H9 (cell line): ENCODE measurements around the gene CCDC9B. TPM values are rescaled to one million over a fixed set of nuclear protein-coding genes. Genes with fewer than 3 reads are reported as not detected.

Source experiments
- DNase-seq: peaks from one replicate; pipeline ENCODE4 v3.0.0-alpha.2; 2017
- H2AFZ ChIP-seq: one replicate; pipeline ENCODE4 v1.6.1; 2013; ENCODE audit warnings: mild to moderate bottlenecking, low read length, control low read depth, moderate library complexity
- H2AK5ac ChIP-seq: 2 replicates; pipeline ENCODE4 v1.6.1; 2013; ENCODE audit warnings: low read length, control low read depth, mixed read lengths; ENCODE audit not compliant: insufficient read length
- H2BK120ac ChIP-seq: one replicate; pipeline ENCODE4 v1.6.1; 2013; ENCODE audit warnings: low read depth, mild to moderate bottlenecking, low read length, control low read depth, inconsistent platforms; ENCODE audit not compliant: poor library complexity, severe bottlenecking
- H2BK12ac ChIP-seq: 2 replicates; pipeline ENCODE4 v1.6.1; 2013; ENCODE audit warnings: low read length, control low read depth, mixed read lengths, low read depth; ENCODE audit not compliant: insufficient read length
- H2BK15ac ChIP-seq: 2 replicates; pipeline ENCODE4 v1.6.1; 2013; ENCODE audit warnings: low read depth, low read length, control low read depth
- H2BK20ac ChIP-seq: one replicate; pipeline ENCODE4 v1.6.1; 2013; ENCODE audit warnings: low read depth, mild to moderate bottlenecking, low read length, control low read depth, inconsistent platforms; ENCODE audit not compliant: poor library complexity, severe bottlenecking
- H2BK5ac ChIP-seq: 2 replicates; pipeline ENCODE4 v1.6.1; 2013; ENCODE audit warnings: low read length, control low read depth, mixed read lengths; ENCODE audit not compliant: insufficient read length
- H3K14ac ChIP-seq: 2 replicates; pipeline ENCODE4 v1.6.1; 2013; ENCODE audit warnings: low read length, control low read depth; ENCODE audit not compliant: insufficient read depth
- H3K18ac ChIP-seq: 2 replicates; pipeline ENCODE4 v1.6.1; 2013; ENCODE audit warnings: low read depth, mild to moderate bottlenecking, mixed read lengths, low read length, control low read depth; ENCODE audit not compliant: insufficient read length
- H3K23ac ChIP-seq: 2 replicates; pipeline ENCODE4 v1.6.1; 2013; ENCODE audit warnings: low read length, control low read depth, mixed read lengths, low read depth; ENCODE audit not compliant: insufficient read length
- H3K23me2 ChIP-seq: 2 replicates; pipeline ENCODE4 v1.6.1; 2013; ENCODE audit warnings: low read depth, mild to moderate bottlenecking, mixed read lengths, low read length, control low read depth; ENCODE audit not compliant: insufficient read length, poor library complexity, severe bottlenecking
- H3K27ac ChIP-seq: 2 replicates; pipeline ENCODE4 v1.5.1; 2013; ENCODE audit warnings: low read length, control low read depth, mixed read lengths, low read depth; ENCODE audit not compliant: insufficient read length
- H3K27me3 ChIP-seq: 2 replicates; pipeline ENCODE4 v1.6.1; 2013; ENCODE audit warnings: low read length, control low read depth, inconsistent platforms; ENCODE audit not compliant: insufficient read depth
- H3K4ac ChIP-seq: 2 replicates; pipeline ENCODE4 v1.6.1; 2013; ENCODE audit warnings: low read depth, mild to moderate bottlenecking, control low read depth, inconsistent platforms, low read length, moderate library complexity
- H3K4me1 ChIP-seq: 2 replicates; pipeline ENCODE4 v1.6.1; 2013; ENCODE audit warnings: low read length, control low read depth, inconsistent platforms; ENCODE audit not compliant: insufficient read depth
- H3K4me2 ChIP-seq: 2 replicates; pipeline ENCODE4 v1.6.1; 2013; ENCODE audit warnings: low read length, control low read depth, mixed read lengths; ENCODE audit not compliant: insufficient read length, insufficient read depth
- H3K56ac ChIP-seq: 2 replicates; pipeline ENCODE4 v1.6.1; 2013; ENCODE audit warnings: low read depth, mild to moderate bottlenecking, mixed read lengths, low read length, control low read depth; ENCODE audit not compliant: insufficient read length
- H3K79me1 ChIP-seq: 2 replicates; pipeline ENCODE4 v1.6.1; 2013; ENCODE audit warnings: low read depth, mild to moderate bottlenecking, moderate library complexity, low read length, control low read depth, inconsistent platforms; ENCODE audit not compliant: insufficient read depth, poor library complexity, severe bottlenecking
- H3K79me2 ChIP-seq: 2 replicates; pipeline ENCODE4 v1.6.1; 2013; ENCODE audit warnings: low read length, control low read depth, inconsistent platforms; ENCODE audit not compliant: insufficient read depth
- H3K9ac ChIP-seq: 2 replicates; pipeline ENCODE4 v1.6.1; 2013; ENCODE audit warnings: low read length, control low read depth, mixed read lengths; ENCODE audit not compliant: insufficient read length; ENCODE audit errors: extremely low read depth
- H3K9me3 ChIP-seq: one replicate; pipeline ENCODE4 v1.6.1; 2013; ENCODE audit warnings: low read depth, low read length, inconsistent platforms; ENCODE audit not compliant: control insufficient read depth
- H3T11ph ChIP-seq: one replicate; pipeline ENCODE4 v1.6.1; 2013; ENCODE audit warnings: mild to moderate bottlenecking, low read length, control low read depth, inconsistent platforms
- H4K20me1 ChIP-seq: one replicate; pipeline ENCODE4 v1.6.1; 2013; ENCODE audit not compliant: control insufficient read depth, insufficient read length, insufficient read depth
- H4K5ac ChIP-seq: 2 replicates; pipeline ENCODE4 v1.6.1; 2013; ENCODE audit warnings: low read depth, mild to moderate bottlenecking, mixed read lengths, low read length, control low read depth; ENCODE audit not compliant: insufficient read length
- H4K8ac ChIP-seq: replicated peaks from 2 replicates; pipeline ENCODE4 v1.6.1; 2013; ENCODE audit warnings: low read length, control low read depth, mixed read lengths, low read depth; ENCODE audit not compliant: insufficient read length
- H4K91ac ChIP-seq: 2 replicates; pipeline ENCODE4 v1.6.1; 2013; ENCODE audit warnings: low read depth, mild to moderate bottlenecking, moderate library complexity, mixed read lengths, low read length, control low read depth; ENCODE audit not compliant: insufficient read length
- H3K27ac Mint-ChIP-seq, 3 experiments: 2 replicates in 2 of 3; 3 replicates in 1 of 3; pipeline ENCODE4 v1.8.0; 2020 to 2021; ENCODE audit warnings: mixed read lengths in 3 of 3, mild to moderate bottlenecking in 1 of 3, moderate library complexity in 1 of 3
- H3K27me3 Mint-ChIP-seq: 2 replicates; pipeline ENCODE4 v1.8.0; 2021; ENCODE audit warnings: low read depth, mild to moderate bottlenecking, moderate library complexity, mixed read lengths
- H3K36me3 Mint-ChIP-seq, 3 experiments: 2 replicates in 2 of 3; 3 replicates in 1 of 3; pipeline ENCODE4 v1.8.0; 2020 to 2021; ENCODE audit warnings: low read depth in 3 of 3, mixed read lengths in 3 of 3; ENCODE audit not compliant: insufficient read depth in 1 of 3
- H3K4me1 Mint-ChIP-seq, 2 experiments: 2 replicates each; pipeline ENCODE4 v1.8.0; 2020; ENCODE audit warnings: mixed read lengths in 2 of 2
- H3K4me3 Mint-ChIP-seq, 2 experiments: 2 replicates in 1 of 2; 3 replicates in 1 of 2; pipeline ENCODE4 v1.8.0; 2020 to 2021; ENCODE audit warnings: mild to moderate bottlenecking in 2 of 2, mixed read lengths in 2 of 2, moderate library complexity in 1 of 2
- H3K9me3 Mint-ChIP-seq, 2 experiments: 2 replicates in 1 of 2; 3 replicates in 1 of 2; pipeline ENCODE4 v1.8.0; 2020; ENCODE audit warnings: mild to moderate bottlenecking in 2 of 2, mixed read lengths in 2 of 2, moderate library complexity in 1 of 2
- WGBS: extraction: QIAGEN DNeasy Blood & Tissue Kit; methylation state at CpG from one replicate; pipeline ENCODE4 v1.1.7; 2013; ENCODE audit warnings: missing lambda C conversion rate, low lambda C conversion rate, mixed read lengths; ENCODE audit not compliant: insufficient read length; ENCODE audit errors: extremely low coverage; 5-methylcytosine and 5-hydroxymethylcytosine counted together
- total RNA-seq: library from RNA; stranded (reverse); gene quantifications from 2 replicates; pipeline ENCODE4 v1.2.1, GENCODE V29; 2021
- TF ChIP-seq, protein P1 (sequence below): fragments of 200-600 bp; sonication (generic); conservative IDR thresholded peaks from 3 replicates; pipeline ENCODE4 v1.8.0; 2021; ENCODE audit warnings: antibody characterized with exemption, mild to moderate bottlenecking

Gene CCDC9B
- total RNA-seq, 1 experiment from 2014 or later = 0.48 TPM

DNA sequence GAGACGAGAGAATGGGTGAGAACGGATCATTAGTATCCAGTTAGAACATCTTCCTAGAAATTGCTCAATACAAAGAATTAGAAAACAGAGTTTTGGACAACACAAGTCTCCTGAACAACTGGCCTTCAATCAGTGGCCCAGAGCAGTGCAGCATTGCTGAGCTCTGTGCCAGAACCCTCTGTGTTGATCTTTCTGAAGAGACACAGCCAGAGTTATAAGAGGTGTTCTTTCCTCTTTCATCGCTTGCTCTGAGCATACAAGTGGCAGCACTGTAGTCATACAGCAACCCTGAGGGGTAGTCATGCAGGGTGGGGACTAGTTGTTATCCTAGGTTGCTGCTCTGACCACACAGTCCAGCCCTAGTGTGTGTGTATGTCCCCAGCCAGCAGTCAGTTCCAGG lies 45.7 kb upstream of the CCDC9B start:
- Histone ChIP-seq H3K9me3 (no peaks in the 10 kb centered on the region), H2BK12ac (no peak overlapping the region), H2BK120ac (no peak overlapping the region), H4K91ac (no peak overlapping the region), H3K27ac (no peak overlapping the region), H2AFZ (no peak overlapping the region), H3K4me1 (peaks cover 4% of the 10 kb centered on the region), H3K79me2 (peaks cover 7% of the 10 kb centered on the region; the same call in 1 of the 2 replicates), H3T11ph (no peak overlapping the region), H3K9ac (no peak overlapping the region), H2BK15ac (no peak overlapping the region), H4K5ac (no peak overlapping the region), H3K23ac (no peak overlapping the region), H3K23me2 (peaks cover 5% of the 10 kb centered on the region), H3K4ac (no peak overlapping the region), H3K4me2 (no peak overlapping the region), H2BK20ac (no peak overlapping the region), H4K8ac (no peak overlapping the region), H2BK5ac (no peak overlapping the region), H3K79me1 (peaks cover 4% of the 10 kb centered on the region), H4K20me1 (no peaks in the 10 kb centered on the region), H3K27me3 (no peaks in the 10 kb centered on the region), H3K56ac (no peak overlapping the region), H2AK5ac (no peak overlapping the region), H3K14ac (no peak overlapping the region), H3K18ac (no peak overlapping the region)
- Mint-ChIP-seq H3K27me3 (no peaks in the 10 kb centered on the region), H3K4me1 (peaks cover 18 to 20% of the 10 kb centered on the region in 2 experiments), H3K4me3 (no peak overlapping the region), H3K27ac (no peak overlapping the region), H3K9me3 (peaks cover 2 to 7% of the 10 kb centered on the region in 2 experiments; a peak in 3 of 5 replicates), H3K36me3 (peaks cover 68 to 75% (median 69%) of the 10 kb centered on the region in 3 experiments)
- TF ChIP-seq, protein P1, sequence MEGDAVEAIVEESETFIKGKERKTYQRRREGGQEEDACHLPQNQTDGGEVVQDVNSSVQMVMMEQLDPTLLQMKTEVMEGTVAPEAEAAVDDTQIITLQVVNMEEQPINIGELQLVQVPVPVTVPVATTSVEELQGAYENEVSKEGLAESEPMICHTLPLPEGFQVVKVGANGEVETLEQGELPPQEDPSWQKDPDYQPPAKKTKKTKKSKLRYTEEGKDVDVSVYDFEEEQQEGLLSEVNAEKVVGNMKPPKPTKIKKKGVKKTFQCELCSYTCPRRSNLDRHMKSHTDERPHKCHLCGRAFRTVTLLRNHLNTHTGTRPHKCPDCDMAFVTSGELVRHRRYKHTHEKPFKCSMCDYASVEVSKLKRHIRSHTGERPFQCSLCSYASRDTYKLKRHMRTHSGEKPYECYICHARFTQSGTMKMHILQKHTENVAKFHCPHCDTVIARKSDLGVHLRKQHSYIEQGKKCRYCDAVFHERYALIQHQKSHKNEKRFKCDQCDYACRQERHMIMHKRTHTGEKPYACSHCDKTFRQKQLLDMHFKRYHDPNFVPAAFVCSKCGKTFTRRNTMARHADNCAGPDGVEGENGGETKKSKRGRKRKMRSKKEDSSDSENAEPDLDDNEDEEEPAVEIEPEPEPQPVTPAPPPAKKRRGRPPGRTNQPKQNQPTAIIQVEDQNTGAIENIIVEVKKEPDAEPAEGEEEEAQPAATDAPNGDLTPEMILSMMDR = no peak
- no peak for DNase-seq
- WGBS = no CpG with 5 or more reads among the region's 3 CpGs
